Adrenal gland (tissue), 12 donors: ENCODE results near the gene UGT1A4. TPM values are rescaled to one million over a fixed set of nuclear protein-coding genes. Genes with fewer than 3 reads are reported as not detected.

Source experiments
- DNase-seq, 7 donors: peaks; one replicate each; pipeline ENCODE4 v3.0.0-alpha.2; 2019 to 2020
- H3K27ac ChIP-seq, 5 donors: fragments of 200-600 bp; sonication (generic) in 4 of 5; 1 replicate in 3 of 5; 2 replicates in 2 of 5; pipeline versions ENCODE4 v1.5.1 to v1.8.0; 2016 to 2020; ENCODE audit warnings: mild to moderate bottlenecking in 1 of 5
- H3K27me3 ChIP-seq: fragments of 200-600 bp; 2 replicates; pipeline ENCODE4 v1.8.0; 2021
- H3K36me3 ChIP-seq, 2 donors: fragments of 200-600 bp; replicated peaks in 1 of 2; 1 replicate in 1 of 2; 2 replicates in 1 of 2; pipeline versions ENCODE4 v1.5.1 to v1.8.0; 2018 to 2022
- H3K4me1 ChIP-seq, 2 donors: fragments of 200-600 bp; replicated peaks in 1 of 2; 1 replicate in 1 of 2; 2 replicates in 1 of 2; pipeline versions ENCODE4 v1.5.1 to v1.8.0; 2018 to 2021
- H3K4me3 ChIP-seq, 4 donors: fragments of 200-600 bp; sonication (generic) in 3 of 4; one replicate each; pipeline ENCODE4 v1.5.1; 2016 to 2018
- H3K9me3 ChIP-seq, 3 donors: fragments of 200-600 bp; sonication (generic) in 1 of 3; replicated peaks in 1 of 3; 1 replicate in 2 of 3; 2 replicates in 1 of 3; pipeline versions ENCODE4 v1.5.1 to v1.8.0; 2016 to 2021
- CTCF ChIP-seq, 6 experiments: fragments of 450-650 bp in 4 of 6; fragments of 200-600 bp in 2 of 6; sonication (generic) in 1 of 6; IDR thresholded peaks; 1 replicate in 5 of 6; 2 replicates in 1 of 6; pipeline versions ENCODE4 v1.5.1 to v1.8.0; 2016 to 2021; ENCODE audit warnings: antibody characterized with exemption in 6 of 6, mild to moderate bottlenecking in 2 of 6, moderate library complexity in 1 of 6
- POLR2A ChIP-seq, 2 donors: fragments of 450-650 bp; IDR thresholded peaks; one replicate each; pipeline ENCODE4 v1.6.1; 2017; ENCODE audit warnings: antibody characterized with exemption in 2 of 2, mild to moderate bottlenecking in 2 of 2, moderate library complexity in 1 of 2
- WGBS, 4 donors: extraction: QIAGEN DNeasy Blood & Tissue Kit in 2 of 4; methylation state at CpG; one replicate each; pipeline versions ENCODE4 v1.1.5 to v1.1.7; 2013 to 2017; 5-methylcytosine and 5-hydroxymethylcytosine counted together
- intact Hi-C, 2 donors: fragments of 100-400 bp; cut with DNase I; formaldehyde crosslinking; loops; one replicate each; pipeline versions ENCODE4 v1.14.1 to v1.15.0; 2022 to 2023
- polyA plus RNA-seq, 3 donors: library from polyadenylated mRNA; stranded (reverse); fragments of 200-250 nt in 2 of 3; fragments of 350-450 nt in 1 of 3; fragmentation: Illumina TruSeq in 1 of 3; extraction: RNeasy Lipid Tissue Mini Kit (QIAGEN cat#74804) in 1 of 3; gene quantifications; one replicate each; pipeline ENCODE4 v1.2.3, GENCODE V29; 2013 to 2014
- total RNA-seq, 9 donors: library from RNA; depleted of rRNA in 4 of 9; stranded (reverse); fragments of >200 nt in 4 of 9; fragments of 120-200 nt in 1 of 9; fragmentation: NEBNext Ultra II Directional in 1 of 9; extraction: Animal tissue kit (Norgen Biotek cat#: 25700) in 1 of 9; gene quantifications; one replicate each; pipeline versions ENCODE4 v1.1.0 to v1.2.4, GENCODE V29; 2013 to 2023
- donor health status: healthy with polysubstance abuse.
- donor health status: Bipolar disorder and iron deficiency.
- donor health status: DM: yes; HTN: yes; CAD: no.
- donor health status: DM: no; HTN: no; CAD: no.
- donor health status: DM: no; HTN: no; CAD: no.
- donor health status: DM: yes; HTN: yes; CAD: no.

UGT1A4 gene
- total and polyA plus RNA-seq, 12 donors, result 0.36 TPM; not detected in 11

- TF ChIP-seq POLR2A (IDR thresholded peaks at IDR 0.05), result no peak
- no peak for TF ChIP-seq CTCF (IDR thresholded peaks at IDR 0.05)
- 0 to 82% (median 59%) methylated on average over 1 to 5 of the region's 5 CpGs for WGBS, 4 donors
- Histone ChIP-seq H3K27ac (no peak overlapping the region), H3K4me1 (no peaks in the 10 kb centered on the region), H3K4me3 (no peak overlapping the region), H3K9me3 (no peaks in the 10 kb centered on the region), H3K27me3 (peaks cover 4% of the 10 kb centered on the region), H3K36me3 (no peaks in the 10 kb centered on the region)
- peak in 1 of 7 donors; percentile 13 for DNase-seq
- intact Hi-C loops, result no loop called here
Observed at GRCh38 chr2:233799716-233800115, 81.2 kb downstream of the UGT1A4 start.

- Histone ChIP-seq H3K36me3 (no peaks in the 10 kb centered on the region), H3K27ac (no peak overlapping the region), H3K4me3 (no peak overlapping the region), H3K9me3 (no peaks in the 10 kb centered on the region), H3K4me1 (no peaks in the 10 kb centered on the region), H3K27me3 (peaks cover 4% of the 10 kb centered on the region)
- WGBS, 4 donors, result 65 to 84% (median 70%) methylated on average over 5 to 7 of the region's 7 CpGs
- intact Hi-C loops, result no loop called here
- TF ChIP-seq CTCF (IDR thresholded peaks at IDR 0.05) (no peak), POLR2A (IDR thresholded peaks at IDR 0.05) (no peak)
- peak in 1 of 7 donors; percentile 2 for DNase-seq
Observed at GRCh38 chr2:233800208-233800607, 81.7 kb downstream of the UGT1A4 start.

- no peaks in the 10 kb centered on the region for H3K9me3 ChIP-seq
- H3K27me3 ChIP-seq, result peaks cover 4% of the 10 kb centered on the region
- no peaks in the 10 kb centered on the region for H3K4me1 ChIP-seq
- 76 to 87% (median 80%) methylated on average over 8 to 9 of the region's 9 CpGs for WGBS, 4 donors
- H3K36me3 ChIP-seq, result no peaks in the 10 kb centered on the region
- DNase-seq, result peak in 2 of 7 donors; percentile 0 to 24
- TF ChIP-seq CTCF (IDR thresholded peaks at IDR 0.05), result no peak
- TF ChIP-seq POLR2A (IDR thresholded peaks at IDR 0.05), result no peak
- intact Hi-C loops, result no loop called here
- no peak overlapping the region for H3K4me3 ChIP-seq
- no peak overlapping the region for H3K27ac ChIP-seq
Observed at GRCh38 chr2:233801357-233802131, 83.0 kb downstream of the UGT1A4 start.

- peaks cover 4% of the 10 kb centered on the region for H3K27me3 ChIP-seq
- H3K4me1 ChIP-seq, result no peaks in the 10 kb centered on the region
- peak in 2 of 7 donors; percentile 2 to 17 for DNase-seq
- TF ChIP-seq CTCF (IDR thresholded peaks at IDR 0.05) (no peak), POLR2A (IDR thresholded peaks at IDR 0.05) (no peak)
- 61 to 79% (median 70%) methylated on average over 2 to 3 of the region's 3 CpGs for WGBS, 4 donors
- H3K27ac ChIP-seq, result no peak overlapping the region
- H3K36me3 ChIP-seq, result no peaks in the 10 kb centered on the region
- intact Hi-C loops, result no loop called here
- no peak overlapping the region for H3K4me3 ChIP-seq
- no peaks in the 10 kb centered on the region for H3K9me3 ChIP-seq
Observed at GRCh38 chr2:233802132-233802815, 83.7 kb downstream of the UGT1A4 start.
